ENCODE data around the gene CCDC12.

CCDC12 gene

GRCh38 chr3:47008234-47008796 is 31.8 kb upstream of the CCDC12 start:
- in situ Hi-C loops (cut with MboI; ENCODE audit: low sequenced_read_pairs, unreplicated experiment): loop anchor here (25.0 kb wide), 1 partner anchor 354 kb away; no protein-coding TSS in a partner anchor
- DNase-seq (ENCODE audit: low spot score): no peak

GRCh38 chr3:47007482-47008233 is 31.1 kb upstream of the CCDC12 start:
- in situ Hi-C loops (cut with MboI; ENCODE audit: low sequenced_read_pairs, unreplicated experiment): loop anchor here (25.0 kb wide), 1 partner anchor 355 kb away; no protein-coding TSS in a partner anchor
- TF ChIP-seq CTCF (IDR thresholded peaks at IDR 0.05; ENCODE audit: borderline replicate concordance, control extremely low read depth, extremely low read depth, insufficient read depth, missing control alignments): no peak
- no peak for DNase-seq (ENCODE audit: low spot score)

More at GRCh38 chr3:47008234-47008796, 31.8 kb upstream of the CCDC12 start:
- TF ChIP-seq CTCF (IDR thresholded peaks at IDR 0.05; ENCODE audit: borderline replicate concordance, control extremely low read depth, extremely low read depth, insufficient read depth, missing control alignments): no peak

GRCh38 chr3:47007001-47007400 is 30.5 kb upstream of the CCDC12 start:
- no peak for DNase-seq (ENCODE audit: low spot score)
- in situ Hi-C loops (cut with MboI; ENCODE audit: low sequenced_read_pairs, unreplicated experiment): loop anchor here (25.0 kb wide), 1 partner anchor 355 kb away; no protein-coding TSS in a partner anchor
- no peak for TF ChIP-seq CTCF (IDR thresholded peaks at IDR 0.05; ENCODE audit: borderline replicate concordance, control extremely low read depth, extremely low read depth, insufficient read depth, missing control alignments)

GRCh38 chr3:47006145-47006651 is 29.7 kb upstream of the CCDC12 start:
- TF ChIP-seq CTCF (IDR thresholded peaks at IDR 0.05; ENCODE audit: borderline replicate concordance, control extremely low read depth, extremely low read depth, insufficient read depth, missing control alignments): no peak
- in situ Hi-C loops (cut with MboI; ENCODE audit: low sequenced_read_pairs, unreplicated experiment): loop anchor here (25.0 kb wide), 1 partner anchor 356 kb away; no protein-coding TSS in a partner anchor
- DNase-seq (ENCODE audit: low spot score): no peak

GRCh38 chr3:47005212-47006144 is 28.9 kb upstream of the CCDC12 start:
- TF ChIP-seq CTCF (IDR thresholded peaks at IDR 0.05; ENCODE audit: borderline replicate concordance, control extremely low read depth, extremely low read depth, insufficient read depth, missing control alignments): no peak
- in situ Hi-C loops (cut with MboI; ENCODE audit: low sequenced_read_pairs, unreplicated experiment): loop anchor here (25.0 kb wide), 1 partner anchor 357 kb away; no protein-coding TSS in a partner anchor
- no peak for DNase-seq (ENCODE audit: low spot score)

All from GM13976 (cell line).